AG08395 (cell line): ENCODE results near the gene TENM4.

ENCODE experiments used
- DNase-seq: peaks from one replicate; pipeline ENCODE4 v3.0.0; 2012; ENCODE audit warnings: mixed read lengths, low spot score

Gene TENM4

GRCh38 chr11:79342686-79343085 is 98.1 kb downstream of the TENM4 start:
- no peak for DNase-seq

GRCh38 chr11:79342236-79342635 is 98.6 kb downstream of the TENM4 start:
- DNase-seq: no peak

GRCh38 chr11:79340535-79340934 is 100.3 kb downstream of the TENM4 start:
- no peak for DNase-seq

GRCh38 chr11:79336797-79337517 is 103.9 kb downstream of the TENM4 start:
- peak; percentile 29 for DNase-seq

GRCh38 chr11:79335681-79336080 is 105.1 kb downstream of the TENM4 start:
- DNase-seq: no peak

- no peak for DNase-seq
These were observed 107.5 kb downstream of the TENM4 start for GRCh38 chr11:79333355-79333754.

GRCh38 chr11:79332017-79332416 is 108.8 kb downstream of the TENM4 start:
- DNase-seq: no peak

- no peak for DNase-seq
These were observed 109.5 kb downstream of the TENM4 start for GRCh38 chr11:79331203-79331901.

- no peak for DNase-seq
These were observed 110.2 kb downstream of the TENM4 start for GRCh38 chr11:79330651-79331050.

GRCh38 chr11:79329561-79329960 is 111.3 kb downstream of the TENM4 start:
- no peak for DNase-seq

GRCh38 chr11:79328402-79328801 is 112.4 kb downstream of the TENM4 start:
- DNase-seq: no peak

- DNase-seq: no peak
These were observed 115.0 kb downstream of the TENM4 start for GRCh38 chr11:79325851-79326250.

GRCh38 chr11:79321263-79321662 is 119.6 kb downstream of the TENM4 start:
- no peak for DNase-seq

- no peak for DNase-seq
These were observed 125.7 kb downstream of the TENM4 start for GRCh38 chr11:79314906-79315689.

- DNase-seq: no peak
These were observed 127.3 kb downstream of the TENM4 start for GRCh38 chr11:79313530-79313913.

GRCh38 chr11:79312617-79313529 is 128.0 kb downstream of the TENM4 start:
- no peak for DNase-seq

- no peak for DNase-seq
These were observed 129.4 kb downstream of the TENM4 start for GRCh38 chr11:79311461-79311860.

- no peak for DNase-seq
These were observed 131.4 kb downstream of the TENM4 start for GRCh38 chr11:79309407-79309806.

GRCh38 chr11:79308429-79308828 is 132.4 kb downstream of the TENM4 start:
- DNase-seq: no peak

- DNase-seq: no peak
These were observed 136.1 kb downstream of the TENM4 start for GRCh38 chr11:79304599-79305212.

GRCh38 chr11:79296141-79296540 is 144.7 kb downstream of the TENM4 start:
- DNase-seq: no peak
